ENCODE data around the gene SLC15A3.

Gene SLC15A3

GRCh38 chr11:60905047-60905446 is 46.9 kb downstream of the SLC15A3 start:
- Histone ChIP-seq H3K27ac (ENCODE audit: extremely low read depth, low read depth, low read length) (no peak overlapping the region), H3K4me1 (ENCODE audit: control insufficient read depth, insufficient read depth, low read length) (no peaks in the 10 kb centered on the region; the same call in 1 of the 2 replicates), H3K36me3 (ENCODE audit: control insufficient read depth in 2 of 2, insufficient read depth in 1 of 2, low read length in 2 of 2) (peaks cover 0 to 48% of the 10 kb centered on the region in 2 experiments; a peak in 2 of 3 replicates), H3K4me3 (ENCODE audit: low read depth, low read length) (peak overlapping the region; percentile 88), H3K9me3 (ENCODE audit: control insufficient read depth, insufficient read depth, low read depth, low read length) (no peaks in the 10 kb centered on the region)
- TF ChIP-seq ZSCAN5A (tag by site-specific recombination; IDR thresholded peaks at IDR 0.05) (no peak), ZNF449 (tag by site-specific recombination; IDR thresholded peaks at IDR 0.05) (no peak), ZNF26 (tag by site-specific recombination; IDR thresholded peaks at IDR 0.05) (no peak), PRDM10 (tag by site-specific recombination; IDR thresholded peaks at IDR 0.05) (peak; percentile 33; the same call in 1 of the 2 replicates), ZNF211 (tag by site-specific recombination; IDR thresholded peaks at IDR 0.05; ENCODE audit: low read depth) (no peak), ZNF621 (tag by site-specific recombination; IDR thresholded peaks at IDR 0.05) (no peak), ZNF660 (tag by site-specific recombination; IDR thresholded peaks at IDR 0.05) (no peak), MEIS1 (CRISPR knock-in tag; IDR thresholded peaks at IDR 0.05; ENCODE audit: borderline replicate concordance) (no peak)
- ChIA-PET CTCF (interaction anchor here (0.6 to 2.9 kb wide), 5 partner anchors 13 to 1203 kb away, joined by 3 to 19 read pairs (median 3); no protein-coding TSS in a partner anchor), POLR2A (interaction anchor here (0.8 to 2.8 kb wide), 5 partner anchors 10 to 22 kb away, joined by 3 to 36 read pairs (median 5); partner anchors contain the start of gene TMEM109)

- ChIA-PET POLR2A (interaction anchor here (0.9 to 1.4 kb wide), 3 partner anchors 11 to 72 kb away, joined by 3 to 5 read pairs (median 4); partner anchors contain the start of gene TMEM109), CTCF (interaction anchor here (0.6 to 6.3 kb wide), 4 partner anchors 71 to 285 kb away, joined by 3 to 78 read pairs (median 4); no protein-coding TSS in a partner anchor)
- TF ChIP-seq PBX3 (CRISPR knock-in tag; IDR thresholded peaks at IDR 0.05) (no peak), OSR2 (tag by site-specific recombination; IDR thresholded peaks at IDR 0.05) (no peak), SP3 (tag by site-specific recombination; IDR thresholded peaks at IDR 0.05) (no peak)
- H3K9me3 ChIP-seq (ENCODE audit: control insufficient read depth, insufficient read depth, low read depth, low read length) = no peaks in the 10 kb centered on the region
- no peaks in the 10 kb centered on the region; the same call in 1 of the 2 replicates for H3K4me1 ChIP-seq (ENCODE audit: control insufficient read depth, insufficient read depth, low read length)
- H3K36me3 ChIP-seq (ENCODE audit: control insufficient read depth in 2 of 2, insufficient read depth in 1 of 2, low read length in 2 of 2) = peaks cover 10 to 72% of the 10 kb centered on the region in 2 experiments; a peak in 2 of 3 replicates
- H3K4me3 ChIP-seq (ENCODE audit: low read depth, low read length) = no peak overlapping the region
- H3K27ac ChIP-seq (ENCODE audit: extremely low read depth, low read depth, low read length) = no peak overlapping the region
These were observed 49.4 kb downstream of the SLC15A3 start for GRCh38 chr11:60902625-60903024.

Data from HEK293 (cell line).